ENCODE results near the gene FAM13A.

The FAM13A gene

GRCh38 chr4:89044147-89044900 lies 12.7 kb downstream of the FAM13A start:
- H3K4me3 ChIP-seq (ENCODE audit: low read depth, low read length), result no peak overlapping the region
- no peak for DNase-seq (ENCODE audit: low read depth)
- TF ChIP-seq CTCF (IDR thresholded peaks at IDR 0.05; ENCODE audit: control insufficient read depth, extremely low read depth, insufficient read depth), result no peak

GRCh38 chr4:89042055-89042454 lies 14.9 kb downstream of the FAM13A start:
- DNase-seq (ENCODE audit: low read depth), result no peak
- TF ChIP-seq CTCF (IDR thresholded peaks at IDR 0.05; ENCODE audit: control insufficient read depth, extremely low read depth, insufficient read depth), result no peak
- no peak overlapping the region for H3K4me3 ChIP-seq (ENCODE audit: low read depth, low read length)

- no peak overlapping the region for H3K4me3 ChIP-seq (ENCODE audit: low read depth, low read length)
- no peak for TF ChIP-seq CTCF (IDR thresholded peaks at IDR 0.05; ENCODE audit: control insufficient read depth, extremely low read depth, insufficient read depth)
- no peak for DNase-seq (ENCODE audit: low read depth)
These were observed 17.2 kb downstream of the FAM13A start for GRCh38 chr4:89039730-89040338.

- no peak for TF ChIP-seq CTCF (IDR thresholded peaks at IDR 0.05; ENCODE audit: control insufficient read depth, extremely low read depth, insufficient read depth)
- H3K4me3 ChIP-seq (ENCODE audit: low read depth, low read length), result no peak overlapping the region
- DNase-seq (ENCODE audit: low read depth), result no peak
These were observed 20.4 kb downstream of the FAM13A start for GRCh38 chr4:89036535-89036934.

- no peak for DNase-seq (ENCODE audit: low read depth)
- H3K4me3 ChIP-seq (ENCODE audit: low read depth, low read length), result no peak overlapping the region
- TF ChIP-seq CTCF (IDR thresholded peaks at IDR 0.05; ENCODE audit: control insufficient read depth, extremely low read depth, insufficient read depth), result no peak
These were observed 25.7 kb downstream of the FAM13A start for GRCh38 chr4:89031272-89031671.

GRCh38 chr4:89029591-89029990 lies 27.4 kb downstream of the FAM13A start:
- no peak for TF ChIP-seq CTCF (IDR thresholded peaks at IDR 0.05; ENCODE audit: control insufficient read depth, extremely low read depth, insufficient read depth)
- H3K4me3 ChIP-seq (ENCODE audit: low read depth, low read length), result no peak overlapping the region
- DNase-seq (ENCODE audit: low read depth), result no peak

Data from LNCaP clone FGC (cell line).